Measurements from ENCODE around the gene SAMD14.

SAMD14 gene

GRCh38 chr17:50148226-50149090, 18.5 kb upstream of the SAMD14 start:
- peak; percentile 88 for DNase-seq (ENCODE audit: low spot score)

GRCh38 chr17:50147841-50148225, 17.9 kb upstream of the SAMD14 start:
- DNase-seq (ENCODE audit: low spot score): peak; percentile 48

GRCh38 chr17:50146927-50147665, 17.1 kb upstream of the SAMD14 start:
- DNase-seq (ENCODE audit: low spot score): peak; percentile 53

- no peak for DNase-seq (ENCODE audit: low spot score)
Measured at GRCh38 chr17:50146230-50146926, 16.4 kb upstream of the SAMD14 start.

GRCh38 chr17:50145532-50146229, 15.7 kb upstream of the SAMD14 start:
- no peak for DNase-seq (ENCODE audit: low spot score)

GRCh38 chr17:50144845-50145531, 15.0 kb upstream of the SAMD14 start:
- DNase-seq (ENCODE audit: low spot score): no peak

GRCh38 chr17:50144355-50144754, 14.4 kb upstream of the SAMD14 start:
- no peak for DNase-seq (ENCODE audit: low spot score)

GRCh38 chr17:50143461-50144176, 13.7 kb upstream of the SAMD14 start:
- DNase-seq (ENCODE audit: low spot score): no peak

GRCh38 chr17:50141745-50142110, 11.8 kb upstream of the SAMD14 start:
- DNase-seq (ENCODE audit: low spot score): no peak

- DNase-seq (ENCODE audit: low spot score): no peak
Measured at GRCh38 chr17:50141026-50141744, 11.2 kb upstream of the SAMD14 start.

GRCh38 chr17:50139950-50140885, 10.3 kb upstream of the SAMD14 start:
- DNase-seq (ENCODE audit: low spot score): peak; percentile 80

GRCh38 chr17:50139185-50139783, 9.3 kb upstream of the SAMD14 start:
- DNase-seq (ENCODE audit: low spot score): no peak

GRCh38 chr17:50137042-50137441, 7.1 kb upstream of the SAMD14 start:
- DNase-seq (ENCODE audit: low spot score): no peak

- no peak for DNase-seq (ENCODE audit: low spot score)
Measured at GRCh38 chr17:50136096-50136687, 6.2 kb upstream of the SAMD14 start.

GRCh38 chr17:50135316-50136095, 5.5 kb upstream of the SAMD14 start:
- no peak for DNase-seq (ENCODE audit: low spot score)

- no peak for DNase-seq (ENCODE audit: low spot score)
Measured at GRCh38 chr17:50134206-50135110, 4.5 kb upstream of the SAMD14 start.
